GM13976 (cell line): ENCODE results near the gene MTREX.

Experiments used
- DNase-seq: peaks from one replicate; pipeline ENCODE4 v3.0.0; 2012; ENCODE audit warnings: low spot score
- in situ Hi-C: fragments of 300-500 bp; cut with MboI; formaldehyde crosslinking; loops from one replicate; pipeline ENCODE4 v1.12.0; 2022; ENCODE audit warnings: low sequenced_read_pairs, mixed read lengths, inconsistent platforms; ENCODE audit not compliant: unreplicated experiment
- TF ChIP-seq, protein P1 (sequence below): IDR thresholded peaks from 2 replicates; pipeline ENCODE4 v1.5.1; 2012; ENCODE audit warnings: borderline replicate concordance, mild to moderate bottlenecking; ENCODE audit not compliant: insufficient read depth; ENCODE audit errors: extremely low read depth, missing control alignments, control extremely low read depth

The MTREX gene

DNA sequence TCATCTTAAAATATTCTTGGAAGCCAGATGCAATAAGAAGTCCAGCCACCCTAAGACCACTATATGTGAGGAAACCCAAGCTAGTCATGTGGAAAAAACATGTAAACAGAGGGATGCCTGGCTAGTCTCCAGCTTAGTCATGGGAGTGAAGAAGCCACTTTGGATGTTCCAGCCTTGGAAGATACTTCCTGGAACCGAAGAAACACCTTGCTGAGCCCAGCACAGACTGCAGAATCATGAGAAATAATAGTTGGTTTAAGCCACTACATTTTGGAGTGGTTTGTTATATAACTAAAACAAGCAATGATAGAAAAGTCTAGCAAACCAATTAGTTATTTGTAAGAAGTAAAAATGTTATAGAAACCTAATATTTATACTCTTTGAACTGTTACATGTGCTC, 12.9 kb upstream of the MTREX start:
- TF ChIP-seq, protein P1, sequence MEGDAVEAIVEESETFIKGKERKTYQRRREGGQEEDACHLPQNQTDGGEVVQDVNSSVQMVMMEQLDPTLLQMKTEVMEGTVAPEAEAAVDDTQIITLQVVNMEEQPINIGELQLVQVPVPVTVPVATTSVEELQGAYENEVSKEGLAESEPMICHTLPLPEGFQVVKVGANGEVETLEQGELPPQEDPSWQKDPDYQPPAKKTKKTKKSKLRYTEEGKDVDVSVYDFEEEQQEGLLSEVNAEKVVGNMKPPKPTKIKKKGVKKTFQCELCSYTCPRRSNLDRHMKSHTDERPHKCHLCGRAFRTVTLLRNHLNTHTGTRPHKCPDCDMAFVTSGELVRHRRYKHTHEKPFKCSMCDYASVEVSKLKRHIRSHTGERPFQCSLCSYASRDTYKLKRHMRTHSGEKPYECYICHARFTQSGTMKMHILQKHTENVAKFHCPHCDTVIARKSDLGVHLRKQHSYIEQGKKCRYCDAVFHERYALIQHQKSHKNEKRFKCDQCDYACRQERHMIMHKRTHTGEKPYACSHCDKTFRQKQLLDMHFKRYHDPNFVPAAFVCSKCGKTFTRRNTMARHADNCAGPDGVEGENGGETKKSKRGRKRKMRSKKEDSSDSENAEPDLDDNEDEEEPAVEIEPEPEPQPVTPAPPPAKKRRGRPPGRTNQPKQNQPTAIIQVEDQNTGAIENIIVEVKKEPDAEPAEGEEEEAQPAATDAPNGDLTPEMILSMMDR, result no peak

DNA sequence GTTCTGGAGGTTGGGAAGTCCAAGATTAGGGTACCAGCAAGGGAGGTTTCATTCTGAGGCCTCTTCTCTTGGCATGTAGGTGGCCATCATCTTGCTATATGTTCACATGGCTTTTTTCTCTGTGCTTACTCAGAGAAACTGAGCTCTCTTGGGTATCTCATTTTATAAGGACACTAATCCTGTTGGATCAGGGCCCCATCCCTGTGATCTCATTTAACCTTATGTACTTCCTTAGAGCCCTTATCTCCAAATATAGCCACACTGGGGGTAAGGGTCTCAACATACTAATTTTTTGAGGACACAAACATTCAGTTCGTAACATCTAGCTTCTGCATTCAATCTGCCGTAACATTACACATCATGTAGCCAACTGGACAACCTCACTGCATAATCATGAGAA, 6.9 kb upstream of the MTREX start:
- in situ Hi-C loops, result no loop called here
- TF ChIP-seq, protein P1, result no peak
- no peak for DNase-seq

More for the DNA sequence above, 12.9 kb upstream of the MTREX start:
- DNase-seq, result no peak
- in situ Hi-C loops, result no loop called here

GRCh38 chr5:55303238-55303690, 4.5 kb upstream of the MTREX start:
- in situ Hi-C loops, result no loop called here
- no peak for DNase-seq
- TF ChIP-seq, protein P1, result no peak

- DNase-seq, result no peak
- TF ChIP-seq, protein P1, result no peak
- in situ Hi-C loops, result no loop called here
Measured at GRCh38 chr5:55304584-55304983, 3.2 kb upstream of the MTREX start.

DNA sequence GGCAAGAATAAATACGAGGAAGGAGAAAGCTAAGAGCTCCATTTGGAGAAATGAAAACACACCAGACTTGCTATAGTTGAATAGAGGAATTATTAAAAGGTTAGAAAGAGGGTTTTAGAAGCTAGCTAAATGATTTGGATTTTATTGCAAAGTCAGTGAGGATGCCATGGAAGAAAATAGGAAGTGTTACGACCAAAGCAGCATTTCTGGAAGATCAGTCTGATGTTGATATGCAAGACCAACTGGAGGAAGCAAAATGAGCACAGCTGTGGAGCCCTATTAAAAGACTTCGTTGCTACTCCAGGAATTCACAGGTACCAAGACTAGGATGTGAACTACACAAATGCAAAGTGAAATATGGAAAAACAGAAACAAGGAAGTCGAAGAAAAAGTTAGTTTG, 2.4 kb upstream of the MTREX start:
- TF ChIP-seq, protein P1, result no peak
- no peak for DNase-seq
- in situ Hi-C loops, result no loop called here

DNA sequence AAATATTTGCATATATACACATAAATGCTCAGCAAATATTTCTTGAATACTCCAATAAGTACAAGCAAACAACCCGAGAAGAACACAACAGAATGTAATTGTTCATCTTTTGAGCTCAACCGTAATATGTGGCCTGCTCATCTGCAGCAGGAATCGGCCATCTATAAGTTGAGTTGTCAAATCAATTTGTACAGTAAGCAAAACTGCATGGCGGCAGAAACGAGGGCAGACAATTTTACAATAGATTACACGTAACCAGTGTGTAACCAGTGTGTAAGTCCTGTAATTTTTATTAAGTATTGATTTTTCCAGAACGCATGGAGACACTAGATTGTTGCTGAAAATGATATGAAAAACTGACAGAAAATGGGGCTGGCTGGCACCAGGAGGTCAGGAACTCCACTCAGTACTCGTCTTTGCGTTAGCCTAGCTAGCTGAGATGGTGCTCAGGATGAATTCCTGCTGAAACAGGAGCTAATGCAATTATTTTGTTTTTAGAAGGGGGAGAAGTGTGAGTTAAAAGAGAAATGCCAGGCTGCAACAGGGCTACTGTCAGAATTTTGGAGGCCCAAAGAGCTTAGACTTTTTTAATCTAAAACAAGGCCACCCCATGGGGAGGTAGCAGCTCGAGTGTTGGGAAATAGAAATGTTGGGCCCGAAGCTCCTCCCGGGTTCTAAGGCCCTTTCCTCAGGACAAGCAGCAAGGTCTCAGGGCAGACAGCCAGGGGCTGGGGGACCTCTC, 977 bp upstream of the MTREX start:
- in situ Hi-C loops, result no loop called here
- TF ChIP-seq, protein P1, result no peak
- DNase-seq, result no peak
